ENCODE measurements around the gene KRT3. TPM values are rescaled to one million over a fixed set of nuclear protein-coding genes. Genes with fewer than 3 reads are reported as not detected.

KRT3 gene
- total RNA-seq, 1 donor from 2014 or later = not detected

DNA sequence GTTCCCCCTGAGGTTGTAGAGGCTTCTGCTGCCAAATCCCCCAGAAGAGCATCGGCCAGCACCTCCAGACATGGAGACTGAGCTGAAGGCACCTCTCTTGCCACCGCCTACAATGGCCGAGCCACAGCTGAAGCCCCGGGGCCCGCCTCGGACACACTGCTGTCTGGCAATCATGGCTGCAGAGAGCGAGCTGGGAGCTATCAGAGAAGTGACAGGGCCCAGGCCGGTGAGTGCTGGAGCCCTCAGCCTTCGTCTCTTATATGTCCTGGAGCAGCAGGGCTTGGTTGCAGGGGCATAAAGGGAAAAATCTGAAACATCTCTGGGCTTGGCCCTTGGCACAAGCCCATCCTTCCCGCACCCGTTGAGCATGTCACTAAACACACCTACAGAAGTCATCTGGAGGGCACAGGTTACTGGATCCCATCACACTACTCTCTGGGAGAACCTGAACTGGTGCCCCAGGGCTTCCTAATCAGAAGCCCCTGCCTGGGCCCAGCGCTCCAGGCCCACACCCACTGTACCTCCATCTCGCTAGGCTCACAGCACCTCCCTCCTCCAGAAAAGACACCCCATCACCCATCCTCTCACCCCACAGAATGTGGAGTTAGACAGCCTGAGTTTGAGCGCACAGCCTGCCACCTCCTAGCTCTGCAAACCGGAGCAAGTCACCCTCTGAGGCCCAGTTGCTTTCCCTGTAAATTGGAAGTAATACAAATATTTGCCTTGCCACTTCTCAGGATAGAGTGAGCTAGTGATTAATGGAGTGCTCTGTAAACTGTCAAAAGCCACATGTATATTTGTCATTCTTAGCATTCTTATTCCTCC, 18.2 kb upstream of the KRT3 start, which contains the start of gene KRT4:
TSS of gene KRT4 (minus strand) at position 232 of the 825 bp plus-strand sequence. CDS start at position 174, 58 bp downstream.
- DNase-seq = no peak
- Mint-ChIP-seq H3K36me3 (ENCODE audit: unreplicated experiment) (no peaks in the 10 kb centered on the region), H3K4me1 (ENCODE audit: low read depth, unreplicated experiment) (no peaks in the 10 kb centered on the region), H3K4me3 (ENCODE audit: unreplicated experiment) (no peak within 1 kb of the TSS), H3K27ac (ENCODE audit: unreplicated experiment) (no peak within 1 kb of the TSS), H3K9me3 (ENCODE audit: unreplicated experiment) (no peaks in the 10 kb centered on the region), H3K27me3 (ENCODE audit: unreplicated experiment) (peaks cover 6% of the 10 kb centered on the region)
- no peak for TF ChIP-seq CTCF (IDR thresholded peaks at IDR 0.05; ENCODE audit: partially characterized antibody, unreplicated experiment)

DNA sequence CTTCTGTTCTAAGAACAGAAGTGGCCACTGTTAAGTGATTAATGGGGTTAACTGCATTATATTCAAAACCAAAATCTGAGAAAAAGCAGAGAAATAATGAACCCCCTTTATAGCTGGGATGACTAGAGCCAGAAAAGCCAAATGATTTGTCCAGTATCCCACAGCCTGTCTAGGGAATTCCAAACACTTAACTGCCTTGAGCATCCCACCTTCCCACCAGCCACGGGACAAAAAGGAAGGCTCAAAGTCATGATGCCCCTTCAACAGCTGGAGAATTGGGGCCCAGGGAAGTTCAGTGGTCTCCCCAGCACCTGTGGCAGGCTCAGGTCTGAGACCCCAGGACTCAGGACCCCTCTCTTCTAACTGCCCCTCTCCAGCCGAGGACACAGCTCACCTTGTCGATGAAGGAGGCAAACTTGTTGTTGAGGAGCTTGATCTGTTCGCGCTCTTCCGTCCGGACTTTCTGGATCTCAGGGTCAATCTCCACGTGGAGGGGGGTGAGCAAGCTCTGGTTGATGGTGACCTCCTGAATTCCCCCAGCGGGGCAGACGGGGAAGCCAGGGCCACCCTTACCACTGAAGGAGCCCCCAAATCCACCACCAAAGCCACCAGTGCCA, 17.4 kb upstream of the KRT3 start:
- no peaks in the 10 kb centered on the region for H3K4me1 Mint-ChIP-seq (ENCODE audit: low read depth, unreplicated experiment)
- no peak for DNase-seq
- no peaks in the 10 kb centered on the region for H3K36me3 Mint-ChIP-seq (ENCODE audit: unreplicated experiment)
- H3K9me3 Mint-ChIP-seq (ENCODE audit: unreplicated experiment) = no peaks in the 10 kb centered on the region
- no peak overlapping the region for H3K27ac Mint-ChIP-seq (ENCODE audit: unreplicated experiment)
- TF ChIP-seq CTCF (IDR thresholded peaks at IDR 0.05; ENCODE audit: partially characterized antibody, unreplicated experiment) = no peak
- no peak overlapping the region for H3K4me3 Mint-ChIP-seq (ENCODE audit: unreplicated experiment)
- H3K27me3 Mint-ChIP-seq (ENCODE audit: unreplicated experiment) = peaks cover 6% of the 10 kb centered on the region

- H3K36me3 Mint-ChIP-seq (ENCODE audit: unreplicated experiment) = no peaks in the 10 kb centered on the region
- no peak overlapping the region for H3K4me3 Mint-ChIP-seq (ENCODE audit: unreplicated experiment)
- no peaks in the 10 kb centered on the region for H3K4me1 Mint-ChIP-seq (ENCODE audit: low read depth, unreplicated experiment)
- no peak for DNase-seq
- peaks cover 6% of the 10 kb centered on the region for H3K27me3 Mint-ChIP-seq (ENCODE audit: unreplicated experiment)
- TF ChIP-seq CTCF (IDR thresholded peaks at IDR 0.05; ENCODE audit: partially characterized antibody, unreplicated experiment) = no peak
- H3K9me3 Mint-ChIP-seq (ENCODE audit: unreplicated experiment) = no peaks in the 10 kb centered on the region
- H3K27ac Mint-ChIP-seq (ENCODE audit: unreplicated experiment) = no peak overlapping the region
Observed at GRCh38 chr12:52812749-52813148, 16.8 kb upstream of the KRT3 start.

DNA sequence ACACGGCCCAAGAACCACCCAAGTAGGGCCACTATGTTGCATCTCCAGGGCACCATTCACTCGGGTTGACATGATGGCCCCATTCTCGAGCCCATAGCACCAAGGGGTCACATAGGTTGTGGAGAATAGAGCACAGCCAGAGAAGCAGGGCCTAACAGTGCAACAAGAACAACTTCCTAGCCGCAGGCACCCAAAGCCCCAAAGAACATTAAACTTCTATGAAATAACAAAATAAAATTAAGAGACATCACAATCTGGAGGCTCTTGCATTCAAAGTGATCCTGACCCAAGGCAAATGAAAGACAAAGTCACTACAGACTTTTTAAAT, 16.1 kb upstream of the KRT3 start:
- no peaks in the 10 kb centered on the region for H3K4me1 Mint-ChIP-seq (ENCODE audit: low read depth, unreplicated experiment)
- no peaks in the 10 kb centered on the region for H3K36me3 Mint-ChIP-seq (ENCODE audit: unreplicated experiment)
- H3K4me3 Mint-ChIP-seq (ENCODE audit: unreplicated experiment) = no peak overlapping the region
- no peak overlapping the region for H3K27ac Mint-ChIP-seq (ENCODE audit: unreplicated experiment)
- H3K9me3 Mint-ChIP-seq (ENCODE audit: unreplicated experiment) = no peaks in the 10 kb centered on the region
- peaks cover 6% of the 10 kb centered on the region for H3K27me3 Mint-ChIP-seq (ENCODE audit: unreplicated experiment)
- no peak for TF ChIP-seq CTCF (IDR thresholded peaks at IDR 0.05; ENCODE audit: partially characterized antibody, unreplicated experiment)
- DNase-seq = no peak

Data from glutamatergic neuron (in vitro differentiated cells).